Measurements from ENCODE around the gene SIX5. TPM values are rescaled to one million over a fixed set of nuclear protein-coding genes. Genes with fewer than 3 reads are reported as not detected.

Gene SIX5
- total RNA-seq, 1 donor from 2014 or later = 16.8 TPM

DNA sequence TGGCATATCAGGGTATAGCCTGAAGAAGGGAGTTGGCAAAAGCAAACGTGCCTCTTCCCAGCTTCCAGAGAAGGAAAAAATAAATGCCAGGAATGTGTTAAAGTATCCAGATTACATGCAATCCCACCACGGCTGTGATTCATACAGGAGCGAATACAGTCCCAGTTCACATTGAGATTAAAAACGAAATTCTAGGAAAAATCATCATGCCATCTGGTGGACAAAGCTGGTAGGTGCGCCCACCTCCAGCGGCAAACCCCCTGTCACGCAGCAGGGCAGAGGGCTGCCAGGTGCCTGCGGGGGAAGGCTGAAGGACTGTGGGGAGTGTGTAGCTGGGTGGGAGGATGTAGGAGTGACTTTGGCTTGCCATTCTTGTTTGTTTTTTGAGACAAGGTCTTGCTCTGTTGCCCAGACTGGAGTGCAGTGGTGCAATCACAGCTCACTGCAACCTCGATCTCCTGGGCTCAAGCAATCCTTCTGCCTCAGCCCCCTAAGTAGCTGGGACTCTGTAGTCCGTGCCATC, 30.0 kb upstream of the SIX5 start:
- TF ChIP-seq, protein P1, sequence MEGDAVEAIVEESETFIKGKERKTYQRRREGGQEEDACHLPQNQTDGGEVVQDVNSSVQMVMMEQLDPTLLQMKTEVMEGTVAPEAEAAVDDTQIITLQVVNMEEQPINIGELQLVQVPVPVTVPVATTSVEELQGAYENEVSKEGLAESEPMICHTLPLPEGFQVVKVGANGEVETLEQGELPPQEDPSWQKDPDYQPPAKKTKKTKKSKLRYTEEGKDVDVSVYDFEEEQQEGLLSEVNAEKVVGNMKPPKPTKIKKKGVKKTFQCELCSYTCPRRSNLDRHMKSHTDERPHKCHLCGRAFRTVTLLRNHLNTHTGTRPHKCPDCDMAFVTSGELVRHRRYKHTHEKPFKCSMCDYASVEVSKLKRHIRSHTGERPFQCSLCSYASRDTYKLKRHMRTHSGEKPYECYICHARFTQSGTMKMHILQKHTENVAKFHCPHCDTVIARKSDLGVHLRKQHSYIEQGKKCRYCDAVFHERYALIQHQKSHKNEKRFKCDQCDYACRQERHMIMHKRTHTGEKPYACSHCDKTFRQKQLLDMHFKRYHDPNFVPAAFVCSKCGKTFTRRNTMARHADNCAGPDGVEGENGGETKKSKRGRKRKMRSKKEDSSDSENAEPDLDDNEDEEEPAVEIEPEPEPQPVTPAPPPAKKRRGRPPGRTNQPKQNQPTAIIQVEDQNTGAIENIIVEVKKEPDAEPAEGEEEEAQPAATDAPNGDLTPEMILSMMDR (IDR thresholded peaks at IDR 0.05) = peak; percentile 95
- intact Hi-C loops (cut with DNase I) = no loop called here
- Histone ChIP-seq H3K4me3 (no peak overlapping the region), H3K27ac (no peak overlapping the region), H3K9me3 (no peaks in the 10 kb centered on the region), H3K36me3 (no peaks in the 10 kb centered on the region), H3K4me1 (peaks cover 9% of the 10 kb centered on the region), H3K27me3 (ENCODE audit: low read depth) (peaks cover 5% of the 10 kb centered on the region)
- DNase-seq (peak; percentile 67), ATAC-seq (peak; percentile 82 to 89)

DNA sequence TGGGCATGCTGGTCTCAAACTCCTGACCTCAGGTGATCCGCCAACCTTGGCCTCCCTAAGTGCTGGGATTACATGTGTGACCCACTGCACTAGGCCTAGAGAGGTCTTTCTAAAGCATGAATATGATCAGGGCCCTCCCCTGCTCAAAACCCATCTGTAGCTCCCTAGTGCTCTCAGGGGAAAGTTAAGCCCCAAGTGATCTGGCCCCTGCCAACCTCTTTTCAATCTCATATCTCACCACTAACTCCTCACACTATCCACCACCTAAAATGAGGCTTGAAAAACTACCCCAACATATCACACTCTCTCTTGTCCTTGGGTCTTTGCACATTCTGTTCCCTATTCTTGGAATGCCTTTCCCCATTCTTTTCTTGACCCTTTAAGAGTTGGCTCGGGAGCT, 25.6 kb upstream of the SIX5 start:
- Histone ChIP-seq H3K4me1 (peaks cover 31% of the 10 kb centered on the region), H3K27me3 (ENCODE audit: low read depth) (peaks cover 5% of the 10 kb centered on the region), H3K36me3 (peaks cover 12% of the 10 kb centered on the region), H3K27ac (no peak overlapping the region), H3K9me3 (no peaks in the 10 kb centered on the region), H3K4me3 (no peak overlapping the region)
- intact Hi-C loops (cut with DNase I) = no loop called here
- no peak for ATAC-seq
- TF ChIP-seq, protein P1 (IDR thresholded peaks at IDR 0.05) = no peak
- no peak for DNase-seq

DNA sequence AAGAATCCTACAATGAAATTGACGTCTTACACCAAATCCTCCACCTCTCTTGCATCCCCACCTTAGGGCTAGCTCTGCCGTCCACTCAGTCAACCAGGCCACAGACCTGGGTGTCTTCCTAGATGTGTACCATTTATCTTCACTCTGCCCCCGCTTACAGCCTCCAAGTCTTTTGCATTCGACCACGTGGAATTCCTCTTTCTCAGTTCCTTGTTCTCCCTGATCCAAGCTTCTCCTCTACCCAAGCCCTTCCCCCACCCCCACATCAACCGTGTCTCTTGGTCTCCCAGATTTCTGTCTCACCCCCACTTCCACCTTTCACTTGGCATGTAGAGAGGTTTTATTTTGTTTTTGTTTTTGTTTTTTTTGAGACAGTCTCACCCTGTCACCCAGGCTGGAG, 24.8 kb upstream of the SIX5 start:
- intact Hi-C loops (cut with DNase I) = no loop called here
- no peaks in the 10 kb centered on the region for H3K9me3 ChIP-seq
- TF ChIP-seq, protein P1 (IDR thresholded peaks at IDR 0.05) = no peak
- H3K27ac ChIP-seq = no peak overlapping the region
- H3K27me3 ChIP-seq (ENCODE audit: low read depth) = peaks cover 5% of the 10 kb centered on the region
- peaks cover 25% of the 10 kb centered on the region for H3K4me1 ChIP-seq
- no peak for ATAC-seq
- no peak overlapping the region for H3K4me3 ChIP-seq
- DNase-seq = no peak
- H3K36me3 ChIP-seq = peaks cover 19% of the 10 kb centered on the region

DNA sequence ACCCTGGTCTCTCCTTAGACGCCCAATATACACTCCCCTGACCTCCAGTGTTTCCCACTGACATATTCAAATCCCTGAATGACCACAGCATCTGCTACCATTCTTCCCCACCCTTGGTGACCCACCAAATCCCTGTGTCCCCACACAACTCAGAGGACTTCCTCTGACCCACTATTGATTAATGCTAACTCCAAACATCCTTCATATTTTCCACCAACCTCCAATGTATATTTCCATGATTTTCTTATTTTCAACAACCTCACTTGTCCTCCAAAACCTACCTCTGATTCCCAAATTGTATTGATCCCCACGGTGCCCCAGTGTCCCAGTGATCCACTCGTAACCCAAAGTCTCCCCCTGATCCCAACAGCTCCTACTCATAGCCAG, 24.1 kb upstream of the SIX5 start:
- peaks cover 22% of the 10 kb centered on the region for H3K4me1 ChIP-seq
- peaks cover 26% of the 10 kb centered on the region for H3K36me3 ChIP-seq
- intact Hi-C loops (cut with DNase I) = no loop called here
- peaks cover 8% of the 10 kb centered on the region for H3K27me3 ChIP-seq (ENCODE audit: low read depth)
- peak overlapping the region; percentile 31 for H3K27ac ChIP-seq
- H3K9me3 ChIP-seq = no peaks in the 10 kb centered on the region
- ATAC-seq = no peak
- TF ChIP-seq, protein P1 (IDR thresholded peaks at IDR 0.05) = no peak
- H3K4me3 ChIP-seq = peak overlapping the region; percentile 71
- DNase-seq = no peak

DNA sequence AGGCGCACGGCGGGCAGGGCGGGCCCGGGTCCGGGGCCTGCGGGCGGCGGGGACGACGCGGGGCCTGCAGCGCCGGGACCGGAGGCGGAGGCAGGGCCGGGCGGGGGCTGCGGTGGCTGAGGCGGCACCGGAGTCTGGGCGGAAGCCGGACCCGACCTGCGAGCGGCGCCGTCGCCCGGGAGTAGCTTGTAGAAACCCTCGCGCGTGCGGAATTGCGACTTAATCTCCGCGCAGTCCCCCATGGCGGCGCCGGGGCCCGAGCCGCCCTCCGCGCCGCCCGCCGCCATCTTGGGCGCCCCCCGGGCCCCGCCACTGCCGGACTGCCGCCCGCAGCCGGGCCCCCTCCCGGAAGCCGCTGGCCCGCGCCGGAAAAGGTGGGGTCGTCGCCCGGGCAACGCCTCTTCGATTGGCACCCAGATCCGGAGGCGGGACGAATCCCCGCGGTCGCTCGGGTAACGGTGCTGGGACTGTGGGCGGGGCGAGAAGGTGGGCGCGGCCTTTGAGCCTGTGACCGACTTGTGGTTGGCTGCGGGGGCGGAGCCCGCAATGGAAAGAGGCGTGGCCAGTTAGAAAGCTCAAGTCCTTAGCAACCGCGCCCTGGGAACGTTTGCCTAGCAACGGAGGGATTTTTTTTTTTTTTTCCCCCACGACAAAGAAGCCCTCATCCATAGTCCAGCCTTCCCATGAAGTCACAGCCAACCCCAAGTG, 23.6 kb upstream of the SIX5 start, which contains the start of gene DMWD:
TSS of gene DMWD (minus strand) at position 376 of the 708 bp plus-strand sequence. CDS start at position 287, 89 bp downstream.
- H3K36me3 ChIP-seq = peaks cover 32% of the 10 kb centered on the region
- TF ChIP-seq, protein P1 (IDR thresholded peaks at IDR 0.05) = no peak
- H3K4me1 ChIP-seq = peaks cover 22% of the 10 kb centered on the region
- ATAC-seq = peak; percentile 98 to 99
- DNase-seq = peak; percentile 100
- intact Hi-C loops (cut with DNase I) = no loop called here
- H3K4me3 ChIP-seq = peak within 1 kb of the TSS; percentile 71
- H3K27ac ChIP-seq = peak within 1 kb of the TSS; percentile 77
- peaks cover 8% of the 10 kb centered on the region for H3K27me3 ChIP-seq (ENCODE audit: low read depth)
- H3K9me3 ChIP-seq = no peaks in the 10 kb centered on the region

All from lower lobe of right lung (tissue), 2 donors.